Fibroblast of lung (primary cell): Measurements from ENCODE around the gene SLC2A3.
"Not testable (repeated sequence)": the region's sequence is repeated elsewhere in the genome, so short reads cannot be mapped to it uniquely, and the experiment has no call there.

Experiments
- CTCF ChIP-seq, 2 donors: IDR thresholded peaks in 1 of 2; conservative IDR thresholded peaks in 1 of 2; 1 replicate in 1 of 2; 2 replicates in 1 of 2; pipeline ENCODE4 v1.5.1; 2011 to 2012; ENCODE audit warnings: low read length in 2 of 2, control low read depth in 1 of 2, inconsistent platforms in 1 of 2, low read depth in 1 of 2, mild to moderate bottlenecking in 1 of 2
- EZH2 ChIP-seq: IDR thresholded peaks from 2 replicates; pipeline ENCODE4 v1.5.1; 2012; ENCODE audit warnings: low read length, control low read depth, mild to moderate bottlenecking; ENCODE audit errors: missing control alignments

- not testable (repeated sequence) for TF ChIP-seq CTCF (conservative IDR thresholded peaks at IDR 0.05 in 1 of 2, IDR thresholded peaks at IDR 0.05 in 1 of 2; ENCODE audit: low read depth in 1 of 2, low read length in 2 of 2); EZH2
Observed at GRCh38 chr12:7971765-7972164, 35.8 kb upstream of the SLC2A3 start.
